Stomach (tissue), 4 donors: Measurements from ENCODE around the gene PEX12.
A peak's percentile ranks its signal among the peaks of the same experiment; 100 is the strongest.

Source experiments
- CTCF ChIP-seq, 7 experiments: fragments of 450-650 bp in 4 of 7; fragments of 200-600 bp in 3 of 7; sonication (generic) in 3 of 7; IDR thresholded peaks; one replicate each; pipeline ENCODE4 v1.5.1; 2016 to 2019; ENCODE audit warnings: antibody characterized with exemption in 7 of 7, control low read depth in 2 of 7, mild to moderate bottlenecking in 1 of 7
- EP300 ChIP-seq: sonication (generic); formaldehyde crosslinking; IDR thresholded peaks from one replicate; pipeline ENCODE4 v1.6.1; 2017; ENCODE audit warnings: antibody characterized with exemption
- POLR2A ChIP-seq, 4 donors: fragments of 450-650 bp; IDR thresholded peaks; one replicate each; pipeline ENCODE4 v1.6.1; 2016; ENCODE audit warnings: antibody characterized with exemption in 4 of 4, control low read depth in 2 of 4, mild to moderate bottlenecking in 1 of 4, moderate library complexity in 1 of 4

GRCh38 chr17:35612924-35613521 lies 34.7 kb upstream of the PEX12 start:
- TF ChIP-seq CTCF (IDR thresholded peaks at IDR 0.05) (peak in 4 of 7 experiments; percentile 26 to 49 (median 38)), POLR2A (IDR thresholded peaks at IDR 0.05) (no peak), EP300 (no peak)
